HEK293 (cell line): ENCODE data around the gene SLC66A2.

Experiments used
- CTCF ChIA-PET: fragments of 350-600 bp; formaldehyde crosslinking; extraction: SDS; loops from one replicate; lab custom pipeline; 2021; ENCODE audit warnings: antibody characterized with exemption; lab: Yijun Ruan, JAX
- POLR2A ChIA-PET: fragments of 300-600 bp; formaldehyde crosslinking; extraction: SDS; loops from one replicate; lab custom pipeline; 2020; ENCODE audit warnings: antibody characterized with exemption, inconsistent platforms; lab: Yijun Ruan, JAX
- H3K27ac ChIP-seq: fragments of 200-500 bp; sonication (Bioruptor generic); 2 replicates; pipeline ENCODE4 v1.5.1; 2014; ENCODE audit warnings: low read depth, low read length, control low read depth, inconsistent platforms; ENCODE audit errors: extremely low read depth
- H3K36me3 ChIP-seq, 2 experiments: fragments of 200-500 bp in 1 of 2; sonication (Bioruptor generic) in 1 of 2; 1 replicate in 1 of 2; 2 replicates in 1 of 2; pipeline ENCODE4 v1.5.1; 2014 to 2017; ENCODE audit warnings: inconsistent platforms in 2 of 2, low read length in 2 of 2; ENCODE audit not compliant: control insufficient read depth in 2 of 2, insufficient read depth in 1 of 2
- H3K4me1 ChIP-seq: fragments of 200-500 bp; sonication (Bioruptor generic); 2 replicates; pipeline ENCODE4 v1.5.1; 2014; ENCODE audit warnings: mild to moderate bottlenecking, low read length, inconsistent platforms; ENCODE audit not compliant: control insufficient read depth, insufficient read depth
- H3K4me3 ChIP-seq: 2 replicates; pipeline ENCODE4 v1.5.1; 2011; ENCODE audit warnings: low read depth, mild to moderate bottlenecking, control low read depth, low read length, moderate library complexity
- H3K9me3 ChIP-seq: fragments of 200-500 bp; sonication (Bioruptor generic); 2 replicates; pipeline ENCODE4 v1.5.1; 2014; ENCODE audit warnings: low read depth, low read length, inconsistent platforms; ENCODE audit not compliant: control insufficient read depth, insufficient read depth
- BCL11A ChIP-seq: fragments of 450-650 bp; formaldehyde crosslinking; IDR thresholded peaks from 2 replicates; pipeline ENCODE4 v1.5.1; 2016; ENCODE audit warnings: low read depth, missing biosample characterization, missing genetic modification characterization
- BCL6B ChIP-seq: fragments of 450-650 bp; formaldehyde crosslinking; IDR thresholded peaks from 2 replicates; pipeline ENCODE4 v1.5.1; 2017; ENCODE audit warnings: missing biosample characterization, missing genetic modification characterization
- GFI1B ChIP-seq: fragments of 450-650 bp; formaldehyde crosslinking; IDR thresholded peaks from 2 replicates; pipeline ENCODE4 v1.5.1; 2016; ENCODE audit warnings: missing biosample characterization, missing genetic modification characterization
- KLF1 ChIP-seq: fragments of 450-650 bp; formaldehyde crosslinking; IDR thresholded peaks from 2 replicates; pipeline ENCODE4 v1.5.1; 2016; ENCODE audit warnings: missing biosample characterization, missing genetic modification characterization
- OSR2 ChIP-seq: fragments of 450-650 bp; formaldehyde crosslinking; IDR thresholded peaks from 2 replicates; pipeline ENCODE4 v1.5.1; 2016; ENCODE audit warnings: missing biosample characterization, missing genetic modification characterization
- SP2 ChIP-seq: fragments of 450-650 bp; formaldehyde crosslinking; IDR thresholded peaks from 2 replicates; pipeline ENCODE4 v1.5.1; 2016; ENCODE audit warnings: missing biosample characterization, missing genetic modification characterization
- SP7 ChIP-seq: fragments of 450-650 bp; formaldehyde crosslinking; IDR thresholded peaks from 2 replicates; pipeline ENCODE4 v1.5.1; 2016; ENCODE audit warnings: missing biosample characterization, missing genetic modification characterization
- ZFHX2 ChIP-seq: fragments of 450-650 bp; formaldehyde crosslinking; conservative IDR thresholded peaks from 2 replicates; pipeline ENCODE4 v1.5.1; 2016; ENCODE audit warnings: missing biosample characterization, missing genetic modification characterization
- ZIC2 ChIP-seq: fragments of 450-650 bp; formaldehyde crosslinking; IDR thresholded peaks from 2 replicates; pipeline ENCODE4 v1.5.1; 2016; ENCODE audit warnings: missing biosample characterization, missing genetic modification characterization
- ZNF10 ChIP-seq: fragments of 450-650 bp; formaldehyde crosslinking; IDR thresholded peaks from 2 replicates; pipeline ENCODE4 v1.5.1; 2017; ENCODE audit warnings: missing biosample characterization, missing genetic modification characterization
- ZNF114 ChIP-seq: fragments of 450-650 bp; formaldehyde crosslinking; IDR thresholded peaks from 2 replicates; pipeline ENCODE4 v1.5.0; 2017; ENCODE audit warnings: missing biosample characterization, missing genetic modification characterization
- ZNF223 ChIP-seq: fragments of 450-650 bp; formaldehyde crosslinking; IDR thresholded peaks from 2 replicates; pipeline ENCODE4 v1.5.1; 2016; ENCODE audit warnings: missing biosample characterization, missing genetic modification characterization
- ZNF302 ChIP-seq: fragments of 450-650 bp; formaldehyde crosslinking; IDR thresholded peaks from 2 replicates; pipeline ENCODE4 v1.5.1; 2016; ENCODE audit warnings: missing biosample characterization, missing genetic modification characterization, low read depth
- ZNF426 ChIP-seq: fragments of 450-650 bp; formaldehyde crosslinking; IDR thresholded peaks from 2 replicates; pipeline ENCODE4 v1.5.1; 2017; ENCODE audit warnings: missing biosample characterization, missing genetic modification characterization, mild to moderate bottlenecking, inconsistent platforms, moderate library complexity
- ZNF449 ChIP-seq: fragments of 450-650 bp; formaldehyde crosslinking; IDR thresholded peaks from 2 replicates; pipeline ENCODE4 v1.5.1; 2017; ENCODE audit warnings: missing biosample characterization, mild to moderate bottlenecking, missing genetic modification characterization, moderate library complexity
- ZNF488 ChIP-seq: fragments of 450-650 bp; formaldehyde crosslinking; IDR thresholded peaks from 2 replicates; pipeline ENCODE4 v1.5.1; 2016; ENCODE audit warnings: missing biosample characterization, missing genetic modification characterization
- ZNF501 ChIP-seq: fragments of 450-650 bp; formaldehyde crosslinking; IDR thresholded peaks from 2 replicates; pipeline ENCODE4 v1.5.1; 2016; ENCODE audit warnings: missing biosample characterization, missing genetic modification characterization
- ZNF544 ChIP-seq: fragments of 450-650 bp; formaldehyde crosslinking; IDR thresholded peaks from 2 replicates; pipeline ENCODE4 v1.5.0; 2017; ENCODE audit warnings: missing biosample characterization, missing genetic modification characterization
- ZNF585B ChIP-seq: fragments of 450-650 bp; formaldehyde crosslinking; IDR thresholded peaks from 2 replicates; pipeline ENCODE4 v1.5.1; 2016; ENCODE audit warnings: missing biosample characterization, missing genetic modification characterization
- ZNF624 ChIP-seq: fragments of 450-650 bp; formaldehyde crosslinking; IDR thresholded peaks from 2 replicates; pipeline ENCODE4 v1.5.1; 2017; ENCODE audit warnings: missing biosample characterization, missing genetic modification characterization
- ZNF629 ChIP-seq: fragments of 450-650 bp; formaldehyde crosslinking; IDR thresholded peaks from 2 replicates; pipeline ENCODE4 v1.5.1; 2017; ENCODE audit warnings: missing biosample characterization, missing genetic modification characterization
- ZNF658 ChIP-seq: fragments of 450-650 bp; formaldehyde crosslinking; IDR thresholded peaks from 2 replicates; pipeline ENCODE4; 2016; ENCODE audit warnings: missing biosample characterization, missing genetic modification characterization
- ZNF747 ChIP-seq: fragments of 450-650 bp; formaldehyde crosslinking; IDR thresholded peaks from 2 replicates; pipeline ENCODE4 v1.5.1; 2016; ENCODE audit warnings: missing biosample characterization, missing genetic modification characterization
- TF ChIP-seq, protein P1 (sequence below): fragments of 450-650 bp; formaldehyde crosslinking; IDR thresholded peaks from 2 replicates; pipeline ENCODE4 v1.5.1; 2017; ENCODE audit warnings: missing biosample characterization, missing genetic modification characterization
- TF ChIP-seq, protein P2 (sequence below): fragments of 450-650 bp; formaldehyde crosslinking; IDR thresholded peaks from 2 replicates; pipeline ENCODE4 v1.5.1; 2016; ENCODE audit warnings: missing biosample characterization, missing genetic modification characterization
- TF ChIP-seq, protein P3 (sequence below): fragments of 450-650 bp; formaldehyde crosslinking; IDR thresholded peaks from 2 replicates; pipeline ENCODE4 v1.5.1; 2017; ENCODE audit warnings: missing biosample characterization, missing genetic modification characterization

Gene SLC66A2

DNA sequence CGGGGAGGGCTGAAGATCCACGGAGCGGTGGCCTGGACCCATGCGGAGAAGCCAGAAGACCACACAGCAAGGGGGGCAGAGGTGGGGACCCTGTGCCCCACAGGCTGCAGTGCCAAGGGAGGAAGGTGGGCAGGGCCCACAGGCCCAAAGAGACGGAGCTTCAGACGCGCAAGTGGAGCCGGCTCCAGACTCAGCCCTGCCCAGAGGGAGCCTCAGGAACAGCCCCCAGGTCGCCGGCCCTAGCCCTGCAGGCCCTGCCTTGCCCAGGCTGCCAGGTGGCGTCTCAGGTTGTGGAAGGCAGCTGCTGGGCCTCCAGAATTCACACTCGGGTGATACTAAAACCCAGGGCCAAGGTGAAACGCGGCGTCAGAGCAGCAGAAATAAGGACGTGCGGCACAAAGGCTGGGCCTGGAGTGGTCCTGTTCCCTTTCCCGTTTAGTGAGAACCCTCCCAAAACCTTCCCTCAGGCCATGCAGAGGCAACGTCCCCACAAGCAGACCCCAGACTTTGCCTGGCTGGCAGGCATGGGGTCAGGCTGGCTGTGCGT, 36.8 kb downstream of the SLC66A2 start:
- no peak overlapping the region for H3K4me3 ChIP-seq
- TF ChIP-seq SP2 (no peak), ZNF629 (no peak), ZNF488 (tag by site-specific recombination) (no peak), OSR2 (no peak), KLF1 (tag by site-specific recombination) (no peak), ZNF585B (no peak), ZNF501 (no peak), ZNF223 (tag by site-specific recombination) (no peak), ZNF10 (no peak), ZNF624 (no peak), BCL11A (tag by site-specific recombination) (no peak), ZNF658 (tag by site-specific recombination) (no peak), ZNF426 (tag by site-specific recombination) (no peak), ZNF114 (tag by site-specific recombination) (no peak), GFI1B (tag by site-specific recombination) (no peak), ZFHX2 (tag by site-specific recombination) (no peak), BCL6B (tag by site-specific recombination) (no peak)
- TF ChIP-seq, protein P1, sequence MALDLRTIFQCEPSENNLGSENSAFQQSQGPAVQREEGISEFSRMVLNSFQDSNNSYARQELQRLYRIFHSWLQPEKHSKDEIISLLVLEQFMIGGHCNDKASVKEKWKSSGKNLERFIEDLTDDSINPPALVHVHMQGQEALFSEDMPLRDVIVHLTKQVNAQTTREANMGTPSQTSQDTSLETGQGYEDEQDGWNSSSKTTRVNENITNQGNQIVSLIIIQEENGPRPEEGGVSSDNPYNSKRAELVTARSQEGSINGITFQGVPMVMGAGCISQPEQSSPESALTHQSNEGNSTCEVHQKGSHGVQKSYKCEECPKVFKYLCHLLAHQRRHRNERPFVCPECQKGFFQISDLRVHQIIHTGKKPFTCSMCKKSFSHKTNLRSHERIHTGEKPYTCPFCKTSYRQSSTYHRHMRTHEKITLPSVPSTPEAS, result no peak
- TF ChIP-seq, protein P2, sequence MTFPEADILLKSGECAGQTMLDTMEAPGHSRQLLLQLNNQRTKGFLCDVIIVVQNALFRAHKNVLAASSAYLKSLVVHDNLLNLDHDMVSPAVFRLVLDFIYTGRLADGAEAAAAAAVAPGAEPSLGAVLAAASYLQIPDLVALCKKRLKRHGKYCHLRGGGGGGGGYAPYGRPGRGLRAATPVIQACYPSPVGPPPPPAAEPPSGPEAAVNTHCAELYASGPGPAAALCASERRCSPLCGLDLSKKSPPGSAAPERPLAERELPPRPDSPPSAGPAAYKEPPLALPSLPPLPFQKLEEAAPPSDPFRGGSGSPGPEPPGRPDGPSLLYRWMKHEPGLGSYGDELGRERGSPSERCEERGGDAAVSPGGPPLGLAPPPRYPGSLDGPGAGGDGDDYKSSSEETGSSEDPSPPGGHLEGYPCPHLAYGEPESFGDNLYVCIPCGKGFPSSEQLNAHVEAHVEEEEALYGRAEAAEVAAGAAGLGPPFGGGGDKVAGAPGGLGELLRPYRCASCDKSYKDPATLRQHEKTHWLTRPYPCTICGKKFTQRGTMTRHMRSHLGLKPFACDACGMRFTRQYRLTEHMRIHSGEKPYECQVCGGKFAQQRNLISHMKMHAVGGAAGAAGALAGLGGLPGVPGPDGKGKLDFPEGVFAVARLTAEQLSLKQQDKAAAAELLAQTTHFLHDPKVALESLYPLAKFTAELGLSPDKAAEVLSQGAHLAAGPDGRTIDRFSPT (tag by site-specific recombination), result no peak
- H3K36me3 ChIP-seq, result peaks cover 0 to 20% of the 10 kb centered on the region in 2 experiments; a peak in 2 of 3 replicates
- no peaks in the 10 kb centered on the region for H3K9me3 ChIP-seq
- ChIA-PET POLR2A (no interaction called here), CTCF (no interaction called here)
- no peaks in the 10 kb centered on the region for H3K4me1 ChIP-seq
- no peak overlapping the region for H3K27ac ChIP-seq

- Histone ChIP-seq H3K9me3 (no peaks in the 10 kb centered on the region), H3K27ac (no peak overlapping the region), H3K4me3 (no peak overlapping the region), H3K4me1 (no peaks in the 10 kb centered on the region), H3K36me3 (peaks cover 0 to 15% of the 10 kb centered on the region in 2 experiments; a peak in 2 of 3 replicates)
- ChIA-PET CTCF (no interaction called here), POLR2A (no interaction called here)
- TF ChIP-seq SP7 (tag by site-specific recombination), result no peak
- no peak for TF ChIP-seq ZNF449 (tag by site-specific recombination)
- TF ChIP-seq ZNF747 (tag by site-specific recombination), result no peak
- TF ChIP-seq ZIC2 (tag by site-specific recombination), result no peak
- TF ChIP-seq ZNF544 (tag by site-specific recombination), result no peak
- TF ChIP-seq ZNF302 (tag by site-specific recombination), result no peak
- TF ChIP-seq, protein P3, sequence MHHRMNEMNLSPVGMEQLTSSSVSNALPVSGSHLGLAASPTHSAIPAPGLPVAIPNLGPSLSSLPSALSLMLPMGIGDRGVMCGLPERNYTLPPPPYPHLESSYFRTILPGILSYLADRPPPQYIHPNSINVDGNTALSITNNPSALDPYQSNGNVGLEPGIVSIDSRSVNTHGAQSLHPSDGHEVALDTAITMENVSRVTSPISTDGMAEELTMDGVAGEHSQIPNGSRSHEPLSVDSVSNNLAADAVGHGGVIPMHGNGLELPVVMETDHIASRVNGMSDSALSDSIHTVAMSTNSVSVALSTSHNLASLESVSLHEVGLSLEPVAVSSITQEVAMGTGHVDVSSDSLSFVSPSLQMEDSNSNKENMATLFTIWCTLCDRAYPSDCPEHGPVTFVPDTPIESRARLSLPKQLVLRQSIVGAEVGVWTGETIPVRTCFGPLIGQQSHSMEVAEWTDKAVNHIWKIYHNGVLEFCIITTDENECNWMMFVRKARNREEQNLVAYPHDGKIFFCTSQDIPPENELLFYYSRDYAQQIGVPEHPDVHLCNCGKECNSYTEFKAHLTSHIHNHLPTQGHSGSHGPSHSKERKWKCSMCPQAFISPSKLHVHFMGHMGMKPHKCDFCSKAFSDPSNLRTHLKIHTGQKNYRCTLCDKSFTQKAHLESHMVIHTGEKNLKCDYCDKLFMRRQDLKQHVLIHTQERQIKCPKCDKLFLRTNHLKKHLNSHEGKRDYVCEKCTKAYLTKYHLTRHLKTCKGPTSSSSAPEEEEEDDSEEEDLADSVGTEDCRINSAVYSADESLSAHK (tag by site-specific recombination), result no peak
Observed at GRCh38 chr18:79912994-79913831, 38.2 kb downstream of the SLC66A2 start.
